GM21576 (cell line): Measurements from ENCODE around the gene MRAP2.

Source experiments
- ATAC-seq: cut with Tn5 transposase; IDR thresholded peaks from one replicate; pipeline ENCODE4 v1.9.1; 2021; ENCODE audit warnings: mild to moderate bottlenecking, moderate library complexity; ENCODE audit not compliant: unreplicated experiment

MRAP2 gene, protein sequence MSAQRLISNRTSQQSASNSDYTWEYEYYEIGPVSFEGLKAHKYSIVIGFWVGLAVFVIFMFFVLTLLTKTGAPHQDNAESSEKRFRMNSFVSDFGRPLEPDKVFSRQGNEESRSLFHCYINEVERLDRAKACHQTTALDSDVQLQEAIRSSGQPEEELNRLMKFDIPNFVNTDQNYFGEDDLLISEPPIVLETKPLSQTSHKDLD

DNA sequence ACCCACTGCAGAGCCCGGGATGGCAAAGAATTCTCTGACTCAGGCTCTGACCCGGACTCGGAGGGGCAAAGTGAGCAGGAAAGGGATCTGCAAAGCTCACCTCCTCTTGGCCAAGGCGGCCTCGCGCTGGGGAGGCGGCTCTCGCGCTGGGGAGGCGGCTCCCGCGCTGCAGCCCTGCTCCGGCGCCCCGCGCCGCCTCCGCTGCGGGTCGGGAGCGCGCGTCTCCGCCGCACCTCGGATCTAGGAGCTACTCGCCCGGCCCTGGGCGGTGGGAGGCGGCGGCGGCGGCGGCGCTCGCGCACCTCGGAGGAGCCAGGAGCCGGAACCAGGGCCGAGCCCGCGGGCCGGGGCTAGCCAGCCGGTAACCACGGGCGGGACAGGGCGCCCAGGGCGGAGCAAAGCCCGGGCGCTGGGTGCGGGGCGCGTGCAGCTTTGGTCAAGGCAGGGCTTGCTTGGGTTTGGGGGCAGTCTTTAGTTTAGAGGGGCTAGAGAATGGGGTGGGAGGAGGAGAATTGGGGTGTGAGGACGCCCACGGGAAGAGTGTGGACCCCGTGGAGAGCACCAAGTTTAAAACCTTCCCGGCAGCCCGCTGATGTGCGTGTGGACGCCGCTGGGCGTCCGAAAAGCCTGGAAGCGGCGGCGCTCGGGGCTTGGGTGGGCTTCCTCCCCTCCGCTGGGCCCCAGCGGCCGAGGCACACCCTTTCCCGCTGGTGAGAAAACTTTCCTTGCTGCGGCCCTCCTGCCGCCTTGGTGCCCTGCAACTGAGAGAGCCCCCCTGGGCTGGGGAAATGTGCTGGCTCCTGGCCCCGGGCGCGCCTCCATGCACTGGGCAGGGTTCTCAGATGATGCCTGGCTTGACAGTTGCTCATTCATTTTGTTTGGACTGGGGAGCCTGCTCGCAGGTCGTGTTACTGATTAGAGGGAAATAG lies at the start of gene MRAP2:
TSS of gene MRAP2 (plus strand) at position 250 of the 929 bp plus-strand sequence. CDS start 21,547 bp downstream, outside the sequence.
- no peak for ATAC-seq

DNA sequence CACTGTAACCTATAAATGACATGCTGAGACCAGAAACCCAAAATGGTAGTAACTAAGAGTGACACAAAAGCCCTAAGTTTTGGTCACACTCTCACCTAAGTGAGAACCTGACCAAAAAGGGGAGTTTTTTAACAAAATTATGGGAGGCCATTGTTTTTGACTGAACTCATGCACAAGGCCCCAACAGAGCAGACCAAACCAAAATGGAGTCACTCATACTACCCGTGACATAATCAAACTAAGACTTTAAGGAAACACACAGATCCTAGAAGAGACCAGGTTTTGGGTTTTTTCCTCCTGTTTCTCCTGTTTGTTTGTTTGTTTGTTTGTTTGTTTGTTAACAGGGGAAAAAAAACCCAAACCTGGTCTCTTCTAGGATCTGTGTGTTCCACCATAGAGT lies 49.2 kb upstream of the MRAP2 start:
- no peak for ATAC-seq

DNA sequence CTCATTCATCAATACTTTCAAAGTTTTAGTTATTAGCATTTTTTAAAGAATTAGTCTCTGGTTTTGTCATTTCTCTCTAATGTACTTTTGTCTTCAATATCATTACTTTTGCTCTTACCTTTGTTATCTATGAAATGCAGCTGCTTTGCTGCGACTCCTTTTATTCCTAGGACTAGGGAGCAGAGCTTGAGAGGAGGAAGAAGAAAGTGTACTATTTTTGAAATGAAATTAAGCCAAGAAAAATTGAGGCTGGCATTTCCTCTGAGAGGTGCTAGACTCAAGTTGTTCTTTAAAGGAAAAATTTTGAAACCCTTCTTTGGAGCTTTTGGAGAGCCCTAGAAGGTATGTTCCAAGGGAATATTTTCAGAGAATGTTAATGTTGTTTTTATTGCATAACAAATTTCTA lies 48.3 kb upstream of the MRAP2 start:
- no peak for ATAC-seq

DNA sequence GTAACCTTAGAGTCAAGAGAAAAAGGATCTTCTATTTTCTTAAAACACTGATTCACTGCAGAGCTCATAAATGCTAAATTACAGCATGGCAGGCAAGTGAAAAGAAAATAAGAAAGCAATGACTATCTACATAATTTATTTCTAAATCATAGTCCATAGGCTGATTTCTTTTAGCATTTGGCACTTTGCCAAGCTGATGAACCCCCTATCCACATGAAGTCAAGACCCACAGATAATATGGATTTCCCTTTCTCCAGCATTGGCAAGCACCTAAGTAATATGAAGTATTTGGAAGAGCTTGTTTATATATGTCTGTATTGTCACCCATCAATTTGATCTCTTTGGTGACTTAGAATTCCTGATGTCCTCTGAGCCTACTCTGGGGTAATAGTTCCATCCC lies 47.9 kb upstream of the MRAP2 start:
- no peak for ATAC-seq

DNA sequence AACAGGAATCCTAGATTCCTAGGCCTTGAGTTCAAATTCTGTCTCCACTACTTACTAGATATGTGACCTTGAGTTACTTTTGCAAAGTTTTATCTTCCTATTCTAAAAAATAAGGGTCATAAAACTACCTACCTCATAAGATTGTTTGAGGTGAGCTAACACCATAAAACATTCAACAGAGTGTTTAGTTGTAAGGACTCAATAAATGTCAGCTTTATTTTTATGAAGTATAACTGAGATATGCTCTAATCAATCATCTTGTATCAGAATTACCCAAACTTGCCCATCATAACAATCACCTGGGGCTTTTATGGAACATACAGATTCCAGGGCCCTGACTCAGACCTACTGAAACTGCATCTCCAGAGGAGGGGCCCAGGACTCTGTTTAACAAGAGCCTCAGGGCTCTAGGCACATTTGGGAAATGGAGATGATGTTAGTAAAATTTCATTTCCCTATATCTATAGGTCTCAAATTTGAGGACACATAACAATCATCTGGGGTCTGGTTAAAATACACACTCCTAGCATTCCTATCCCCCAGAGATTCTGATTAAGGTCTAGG lies 35.5 kb upstream of the MRAP2 start:
- ATAC-seq: no peak

DNA sequence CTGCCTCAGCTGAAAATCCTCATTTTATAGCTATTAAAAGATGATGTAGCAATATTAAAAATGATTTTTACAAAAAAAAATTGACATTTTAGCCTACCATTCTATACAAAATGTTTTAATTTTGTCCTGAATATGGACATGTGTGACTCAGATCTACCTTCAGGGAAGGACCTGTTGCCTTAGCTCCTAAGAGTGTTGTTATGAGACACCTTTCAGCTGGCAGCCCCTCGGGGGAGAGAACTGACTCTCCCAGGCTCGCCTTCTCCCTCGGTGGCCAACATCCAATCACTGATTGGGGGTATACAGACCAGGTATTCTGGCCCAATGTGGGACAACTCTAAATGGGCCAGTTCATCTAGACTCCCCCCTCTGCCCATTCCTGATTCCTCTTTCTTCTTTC lies 32.5 kb upstream of the MRAP2 start:
- ATAC-seq: no peak

DNA sequence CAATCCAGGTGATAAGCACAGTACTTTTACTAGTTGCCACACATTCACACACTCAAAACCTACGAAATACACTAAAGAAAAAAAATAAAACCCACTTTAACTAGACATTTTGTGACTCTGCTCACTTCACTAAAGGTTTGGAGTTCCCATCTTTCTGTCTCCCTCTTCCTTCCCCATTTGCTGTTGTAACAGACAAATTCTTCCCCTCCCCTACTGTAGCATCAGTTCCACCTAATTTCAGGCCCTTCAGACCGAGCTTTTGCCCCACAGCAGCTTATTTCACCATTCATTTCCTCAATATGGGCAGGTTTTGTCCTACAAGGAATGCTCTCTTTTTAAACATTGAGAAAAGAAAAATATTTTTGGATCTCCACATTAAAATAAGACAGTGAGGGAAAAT lies 31.3 kb upstream of the MRAP2 start:
- ATAC-seq: no peak

DNA sequence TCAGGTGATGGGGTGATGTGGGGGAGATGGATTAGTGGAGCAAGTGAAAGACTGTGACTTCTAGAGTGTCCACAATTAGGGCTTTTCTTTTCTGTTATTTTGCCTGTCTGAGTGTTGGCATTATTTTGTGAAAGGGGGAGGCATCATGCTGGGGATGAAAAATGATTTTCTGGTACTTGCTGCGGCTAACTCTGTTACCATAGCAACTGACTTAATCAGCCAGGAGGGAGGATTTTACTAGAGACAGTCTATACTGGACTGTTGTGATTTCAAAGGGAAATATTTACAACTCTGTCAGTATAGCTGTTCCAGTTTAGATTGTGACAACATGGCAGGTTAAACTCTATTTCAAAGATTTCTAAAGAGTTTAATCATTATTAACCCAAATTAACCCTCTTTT lies 30.4 kb upstream of the MRAP2 start:
- no peak for ATAC-seq

DNA sequence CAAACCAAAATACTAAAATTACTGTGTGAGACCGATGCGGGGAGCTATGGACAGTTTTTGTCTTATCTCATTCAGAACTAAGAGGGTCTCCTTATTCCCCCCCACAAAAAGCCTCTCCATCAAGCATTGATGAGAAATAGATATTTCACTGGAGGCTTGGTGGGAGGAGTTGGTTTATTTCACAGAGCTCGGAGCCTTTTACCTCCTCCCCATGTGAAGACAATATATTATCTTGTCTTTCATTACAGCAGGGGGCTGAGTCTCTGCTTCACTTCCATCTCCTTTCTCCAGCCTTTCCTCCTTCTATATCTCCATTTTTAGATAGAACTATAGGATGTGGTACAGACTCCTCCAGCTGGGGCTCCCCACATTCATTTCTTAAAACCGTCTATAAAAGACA lies 29.9 kb upstream of the MRAP2 start:
- ATAC-seq: no peak

DNA sequence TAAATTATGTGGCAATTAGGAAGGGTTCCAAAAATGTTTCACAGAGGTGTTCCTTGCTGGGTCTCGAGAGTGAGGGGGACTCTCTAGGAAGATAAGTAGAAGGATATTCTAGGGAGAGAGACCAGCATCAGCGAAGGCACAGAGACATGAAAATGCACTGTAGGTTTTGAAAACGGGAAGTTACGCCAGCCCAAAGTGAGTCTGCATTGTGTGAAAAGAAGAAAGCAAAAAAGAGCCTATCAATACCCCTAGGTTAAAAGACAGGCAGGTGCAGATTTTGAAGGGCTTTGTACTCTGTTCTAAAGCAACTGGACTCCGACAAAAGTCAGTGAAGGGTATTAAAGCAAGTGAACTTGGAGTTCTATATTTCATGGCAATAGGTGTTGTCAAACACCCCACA lies 25.7 kb upstream of the MRAP2 start:
- no peak for ATAC-seq

DNA sequence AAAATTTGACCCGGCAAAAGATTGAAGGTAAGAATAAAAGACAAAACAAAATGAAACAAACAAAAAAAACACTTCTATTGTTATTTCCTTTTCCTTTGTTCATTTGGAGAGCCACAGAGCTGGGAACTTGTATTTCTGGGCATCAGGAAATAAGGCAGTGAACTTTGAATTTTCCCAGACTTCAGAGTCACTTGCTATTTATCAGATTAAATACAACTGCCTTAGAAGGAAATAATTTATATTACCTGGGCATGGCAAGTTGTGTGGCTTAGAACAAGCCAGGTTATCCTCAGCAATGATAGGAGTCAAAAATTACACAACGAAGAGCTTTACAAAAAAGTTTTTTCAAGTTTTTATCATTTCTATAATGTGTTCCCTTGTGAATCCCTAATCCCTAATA lies 20.2 kb upstream of the MRAP2 start:
- no peak for ATAC-seq

DNA sequence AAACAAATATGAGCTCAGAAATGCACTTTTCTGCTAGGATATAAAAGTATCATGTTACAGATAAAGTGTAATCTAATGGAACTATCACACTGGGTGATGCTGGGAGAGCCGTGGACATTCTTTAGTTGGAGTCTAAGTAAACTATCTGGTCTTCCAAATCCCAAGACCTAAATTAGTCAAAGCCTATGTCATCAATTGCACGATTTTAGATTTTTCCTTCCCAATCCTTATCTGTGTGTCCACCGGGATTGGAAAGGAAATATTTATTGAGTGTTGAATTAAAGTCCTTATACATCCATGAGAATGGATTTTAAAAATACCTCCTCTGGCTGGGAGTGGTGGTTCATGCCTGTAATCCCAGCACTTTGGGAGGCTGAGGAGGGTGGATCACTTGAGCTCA lies 19.6 kb upstream of the MRAP2 start:
- no peak for ATAC-seq

DNA sequence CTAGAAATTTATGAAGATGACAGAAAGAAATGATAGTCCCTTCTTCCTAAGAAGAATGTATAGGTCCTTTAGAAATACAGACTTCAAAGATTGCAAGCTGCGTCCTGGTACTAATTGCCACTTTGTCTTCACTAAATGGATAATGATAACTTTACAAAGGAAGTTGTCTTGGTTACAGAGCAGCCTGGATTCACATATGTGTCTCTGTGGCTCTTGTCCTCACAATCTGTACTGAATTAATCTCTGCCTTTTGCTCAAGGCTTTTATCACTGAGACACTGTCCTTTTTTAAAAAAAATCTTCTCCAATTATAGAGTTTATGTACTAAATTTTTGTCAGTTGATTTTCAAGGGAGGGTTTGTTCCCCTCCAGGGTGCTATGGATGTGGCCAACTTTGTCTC lies 17.5 kb upstream of the MRAP2 start:
- ATAC-seq: no peak

DNA sequence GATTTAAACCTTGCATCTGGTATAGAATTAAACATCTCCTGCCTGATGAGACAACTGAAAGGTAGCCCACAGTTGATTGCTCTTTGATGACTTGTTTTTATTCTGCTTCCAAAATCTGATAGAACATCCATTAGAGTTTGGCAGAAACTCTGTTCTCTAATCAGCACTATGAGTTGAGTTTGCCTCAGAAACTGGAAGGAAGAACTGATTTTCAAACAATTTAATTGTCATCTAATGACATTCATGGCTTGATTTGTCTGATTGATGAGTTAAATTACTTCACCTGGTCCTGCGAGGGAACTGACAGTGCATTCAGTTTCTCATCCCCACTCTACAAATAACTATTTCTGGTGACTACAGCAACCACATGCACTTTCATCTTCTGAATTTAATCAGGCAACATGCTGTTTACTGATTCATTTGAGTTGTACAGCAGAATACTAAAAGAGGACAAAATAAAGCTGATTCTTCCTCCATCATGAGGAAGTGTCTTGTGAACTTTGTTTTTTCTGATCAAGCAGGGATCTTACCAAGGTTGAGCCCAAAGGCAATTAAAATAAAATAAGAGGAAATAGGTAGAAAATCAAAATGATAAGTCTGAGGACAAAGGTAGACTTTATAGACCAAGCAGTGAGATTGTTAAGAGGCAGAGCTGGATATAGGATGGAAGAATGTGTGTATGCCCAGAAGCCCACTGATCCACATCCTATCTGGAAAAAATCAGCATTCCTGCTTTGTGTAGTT lies 15.7 kb upstream of the MRAP2 start:
- ATAC-seq: peak; percentile 59

DNA sequence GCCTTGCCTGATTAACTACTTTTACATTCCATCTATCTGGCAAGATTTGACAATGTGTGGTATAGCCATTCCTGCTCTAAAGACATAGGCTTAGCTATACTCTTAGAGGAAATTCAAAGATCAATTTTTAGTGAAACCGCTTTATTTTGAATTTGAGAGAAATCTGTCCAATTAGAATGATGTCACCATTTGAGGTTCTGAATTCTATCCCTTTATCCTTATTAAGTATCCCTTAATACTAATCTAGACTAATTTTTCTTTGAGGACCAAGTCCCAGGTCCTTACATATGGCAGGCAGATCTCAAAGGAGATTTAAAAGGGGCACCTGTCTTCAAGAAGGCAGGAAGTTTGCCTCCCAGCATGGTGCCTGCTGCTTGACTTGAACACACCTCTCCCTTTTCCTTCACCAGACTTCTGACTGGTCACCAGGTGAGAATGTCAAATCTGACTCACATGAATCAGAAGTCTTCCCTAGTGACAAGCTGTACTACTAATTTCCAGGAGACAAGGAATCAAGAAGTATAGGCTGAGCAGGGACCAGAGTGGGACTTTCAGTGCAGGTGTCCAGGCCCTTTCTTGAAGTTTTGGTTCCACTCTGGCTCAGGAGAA lies 15.0 kb upstream of the MRAP2 start:
- no peak for ATAC-seq

DNA sequence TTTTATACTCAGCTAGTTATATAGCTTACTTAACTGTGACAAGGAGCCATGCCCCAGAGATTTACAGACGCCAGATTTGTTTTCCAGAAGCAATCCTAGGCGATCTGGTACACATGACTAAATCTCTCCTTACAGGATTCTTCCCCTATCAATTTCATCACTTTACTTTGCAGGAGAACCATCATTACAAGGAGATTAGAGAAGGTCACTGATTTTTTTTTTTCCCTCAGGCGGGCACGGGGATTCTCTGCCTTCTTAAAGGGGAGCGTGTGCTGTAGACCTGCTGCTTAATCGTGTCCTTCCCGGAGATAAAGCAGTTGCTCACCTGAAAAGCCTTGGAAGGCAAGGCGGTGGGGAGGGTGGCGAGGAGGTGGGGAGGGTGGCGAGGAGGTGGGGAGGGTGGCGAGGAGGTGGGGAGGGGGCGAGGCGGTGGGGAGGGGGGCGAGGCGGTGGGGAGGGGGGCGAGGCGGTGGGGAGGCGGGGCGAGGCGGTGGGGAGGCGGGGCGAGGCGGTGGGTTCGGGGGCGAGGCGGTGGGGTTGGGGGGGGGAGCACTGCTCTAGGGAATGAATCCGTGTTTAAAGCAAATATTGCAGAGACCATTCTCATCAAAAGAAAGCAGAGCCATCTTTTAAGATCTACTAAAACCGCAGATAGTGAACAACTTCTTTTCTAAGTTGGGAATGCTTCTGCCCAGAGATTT lies 14.3 kb upstream of the MRAP2 start:
- ATAC-seq: no peak

DNA sequence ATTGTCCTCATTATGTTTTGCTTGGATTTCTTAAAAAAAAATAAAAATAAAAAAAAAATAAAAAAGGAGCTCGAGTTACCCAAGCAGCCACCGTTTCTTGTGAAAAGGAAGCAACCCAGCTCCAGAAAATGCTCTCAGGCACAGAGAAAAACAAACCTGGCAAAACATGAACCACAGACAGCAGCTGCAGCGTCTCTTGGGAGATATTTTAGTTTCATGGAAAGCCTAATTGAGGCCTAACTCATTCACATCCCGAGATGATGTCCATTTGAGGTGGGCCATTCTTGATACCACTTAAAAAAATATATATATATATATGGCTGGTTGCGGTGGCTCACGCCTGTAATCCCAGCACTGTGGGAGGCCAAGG lies 13.7 kb upstream of the MRAP2 start:
- no peak for ATAC-seq

DNA sequence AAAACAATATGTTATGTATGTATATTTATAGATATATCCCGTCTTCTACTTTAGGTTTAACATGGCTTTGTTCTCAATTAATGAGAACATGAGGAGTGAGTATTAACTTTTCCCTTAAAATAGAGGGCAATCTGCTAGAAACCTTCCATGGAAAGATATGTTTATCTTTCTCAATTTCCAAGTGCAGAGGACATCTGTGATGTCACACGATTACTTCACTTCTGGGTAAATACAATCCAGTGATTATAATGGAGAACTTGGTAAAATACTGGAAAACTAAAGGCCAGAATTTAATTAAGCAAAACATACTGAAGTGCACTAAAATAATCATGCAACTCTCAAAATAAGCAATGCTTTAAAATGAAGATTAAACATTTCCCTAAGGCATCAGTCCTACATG lies 11.9 kb upstream of the MRAP2 start:
- no peak for ATAC-seq

DNA sequence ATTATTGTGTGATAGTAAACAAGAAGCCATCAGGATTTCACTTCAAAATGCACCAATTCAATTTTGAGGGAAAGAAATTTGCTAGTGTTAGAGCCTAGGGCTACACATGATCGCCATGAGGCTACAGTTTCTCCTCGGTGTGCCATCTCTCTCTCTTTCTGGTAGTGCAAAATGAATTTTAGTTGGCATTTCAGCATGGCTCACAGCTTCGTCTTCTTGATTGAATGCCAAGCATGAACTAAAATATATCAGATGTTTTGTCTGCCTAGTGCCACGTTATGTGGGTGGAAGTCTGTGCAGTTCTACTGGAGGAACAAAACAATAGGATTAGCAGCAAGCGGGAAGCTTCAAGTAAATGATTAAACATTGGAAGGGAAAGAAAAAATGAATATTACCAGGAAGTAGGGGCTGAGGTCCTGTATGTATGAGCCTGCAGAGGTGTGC lies 6.8 kb upstream of the MRAP2 start:
- ATAC-seq: no peak
